Sigmoid colon (tissue), 3 donors: ENCODE data around the gene PRKG1.

Experiments used
- POLR2A ChIP-seq, 2 donors: fragments of 450-650 bp; IDR thresholded peaks; one replicate each; pipeline ENCODE4 v1.6.1; 2016; ENCODE audit warnings: antibody characterized with exemption in 2 of 2, mild to moderate bottlenecking in 2 of 2, moderate library complexity in 2 of 2
- TF ChIP-seq, protein P1 (sequence below), 4 experiments: fragments of 450-650 bp in 3 of 4; fragments of 200-600 bp in 1 of 4; IDR thresholded peaks; one replicate each; pipeline ENCODE4 v1.5.1; 2016 to 2019; ENCODE audit warnings: antibody characterized with exemption in 4 of 4, mild to moderate bottlenecking in 3 of 4, moderate library complexity in 2 of 4

- TF ChIP-seq, protein P1, sequence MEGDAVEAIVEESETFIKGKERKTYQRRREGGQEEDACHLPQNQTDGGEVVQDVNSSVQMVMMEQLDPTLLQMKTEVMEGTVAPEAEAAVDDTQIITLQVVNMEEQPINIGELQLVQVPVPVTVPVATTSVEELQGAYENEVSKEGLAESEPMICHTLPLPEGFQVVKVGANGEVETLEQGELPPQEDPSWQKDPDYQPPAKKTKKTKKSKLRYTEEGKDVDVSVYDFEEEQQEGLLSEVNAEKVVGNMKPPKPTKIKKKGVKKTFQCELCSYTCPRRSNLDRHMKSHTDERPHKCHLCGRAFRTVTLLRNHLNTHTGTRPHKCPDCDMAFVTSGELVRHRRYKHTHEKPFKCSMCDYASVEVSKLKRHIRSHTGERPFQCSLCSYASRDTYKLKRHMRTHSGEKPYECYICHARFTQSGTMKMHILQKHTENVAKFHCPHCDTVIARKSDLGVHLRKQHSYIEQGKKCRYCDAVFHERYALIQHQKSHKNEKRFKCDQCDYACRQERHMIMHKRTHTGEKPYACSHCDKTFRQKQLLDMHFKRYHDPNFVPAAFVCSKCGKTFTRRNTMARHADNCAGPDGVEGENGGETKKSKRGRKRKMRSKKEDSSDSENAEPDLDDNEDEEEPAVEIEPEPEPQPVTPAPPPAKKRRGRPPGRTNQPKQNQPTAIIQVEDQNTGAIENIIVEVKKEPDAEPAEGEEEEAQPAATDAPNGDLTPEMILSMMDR (IDR thresholded peaks at IDR 0.05) = no peak
- no peak for TF ChIP-seq POLR2A (IDR thresholded peaks at IDR 0.05)
Observed at GRCh38 chr10:51156926-51157325, 82.6 kb downstream of the PRKG1 start.
